AG04449 (cell line): ENCODE results near the gene TMEM178B.

ENCODE experiments used
- CTCF ChIA-PET: fragments of 350-600 bp; formaldehyde crosslinking; extraction: SDS; loops from one replicate; lab custom pipeline; 2021; ENCODE audit warnings: antibody characterized with exemption; lab: Yijun Ruan, JAX
- POLR2A ChIA-PET: fragments of 400-600, 350-600 bp; formaldehyde crosslinking; extraction: SDS; loops from one replicate; lab custom pipeline; 2020; ENCODE audit warnings: antibody characterized with exemption, inconsistent platforms; lab: Yijun Ruan, JAX
- DNase-seq: peaks from one replicate; pipeline ENCODE4 v3.0.0-alpha.2; 2010; ENCODE audit warnings: low read depth, low spot score
- H3K4me3 ChIP-seq: 2 replicates; pipeline ENCODE4 v1.5.1; 2011; ENCODE audit warnings: low read depth, mild to moderate bottlenecking, control low read depth, low read length
- CTCF ChIP-seq: IDR thresholded peaks from one replicate; pipeline ENCODE4 v1.5.1; 2011; ENCODE audit warnings: mild to moderate bottlenecking, moderate library complexity, low read length, control low read depth, inconsistent platforms; ENCODE audit not compliant: insufficient read depth; ENCODE audit errors: missing control alignments

TMEM178B gene

GRCh38 chr7:141263983-141264382, 190.1 kb downstream of the TMEM178B start:
- TF ChIP-seq CTCF: no peak
- H3K4me3 ChIP-seq: no peak overlapping the region
- DNase-seq: no peak
- ChIA-PET CTCF (no interaction called here), POLR2A (no interaction called here)

GRCh38 chr7:141264511-141264910, 190.6 kb downstream of the TMEM178B start:
- H3K4me3 ChIP-seq: no peak overlapping the region
- ChIA-PET POLR2A (no interaction called here), CTCF (no interaction called here)
- no peak for TF ChIP-seq CTCF
- no peak for DNase-seq

GRCh38 chr7:141265668-141266067, 191.8 kb downstream of the TMEM178B start:
- no peak for TF ChIP-seq CTCF
- no peak overlapping the region for H3K4me3 ChIP-seq
- POLR2A ChIA-PET: no interaction called here
- no peak for DNase-seq
- CTCF ChIA-PET: no interaction called here

GRCh38 chr7:141268614-141269013, 194.8 kb downstream of the TMEM178B start:
- DNase-seq: no peak
- CTCF ChIA-PET: no interaction called here
- POLR2A ChIA-PET: no interaction called here
- TF ChIP-seq CTCF: no peak
- H3K4me3 ChIP-seq: no peak overlapping the region

- POLR2A ChIA-PET: no interaction called here
- no peak overlapping the region for H3K4me3 ChIP-seq
- DNase-seq: no peak
- no peak for TF ChIP-seq CTCF
- CTCF ChIA-PET: no interaction called here
Observed at GRCh38 chr7:141271451-141271850, 197.6 kb downstream of the TMEM178B start.

- ChIA-PET CTCF (no interaction called here), POLR2A (no interaction called here)
- no peak for DNase-seq
- TF ChIP-seq CTCF: no peak
- H3K4me3 ChIP-seq: no peak overlapping the region
Observed at GRCh38 chr7:141272417-141272816, 198.6 kb downstream of the TMEM178B start.

GRCh38 chr7:141275350-141275749, 201.5 kb downstream of the TMEM178B start:
- ChIA-PET POLR2A (no interaction called here), CTCF (no interaction called here)
- TF ChIP-seq CTCF: no peak
- no peak overlapping the region for H3K4me3 ChIP-seq
- DNase-seq: no peak
